ENCODE measurements around the gene JUP. TPM values are rescaled to one million over a fixed set of nuclear protein-coding genes. Genes with fewer than 3 reads are reported as not detected.

JUP gene
- total and polyA plus RNA-seq, 2 of the 13 experiments (the other 11 are each of a cell fraction or from before 2014, with no cell fraction given), result 12.1 to 20.6 TPM

- TF ChIP-seq, protein P1, sequence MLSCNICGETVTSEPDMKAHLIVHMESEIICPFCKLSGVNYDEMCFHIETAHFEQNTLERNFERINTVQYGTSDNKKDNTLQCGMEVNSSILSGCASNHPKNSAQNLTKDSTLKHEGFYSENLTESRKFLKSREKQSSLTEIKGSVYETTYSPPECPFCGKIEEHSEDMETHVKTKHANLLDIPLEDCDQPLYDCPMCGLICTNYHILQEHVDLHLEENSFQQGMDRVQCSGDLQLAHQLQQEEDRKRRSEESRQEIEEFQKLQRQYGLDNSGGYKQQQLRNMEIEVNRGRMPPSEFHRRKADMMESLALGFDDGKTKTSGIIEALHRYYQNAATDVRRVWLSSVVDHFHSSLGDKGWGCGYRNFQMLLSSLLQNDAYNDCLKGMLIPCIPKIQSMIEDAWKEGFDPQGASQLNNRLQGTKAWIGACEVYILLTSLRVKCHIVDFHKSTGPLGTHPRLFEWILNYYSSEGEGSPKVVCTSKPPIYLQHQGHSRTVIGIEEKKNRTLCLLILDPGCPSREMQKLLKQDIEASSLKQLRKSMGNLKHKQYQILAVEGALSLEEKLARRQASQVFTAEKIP (CRISPR knock-in tag; IDR thresholded peaks at IDR 0.05; ENCODE audit: borderline replicate concordance), result no peak
- TF ChIP-seq GABPA (IDR thresholded peaks at IDR 0.05; ENCODE audit: low read depth, low read length) (no peak; the same call in 1 of the 2 replicates), GABPA (CRISPR knock-in tag; IDR thresholded peaks at IDR 0.05; ENCODE audit: low read depth) (no peak), IKZF4 (CRISPR knock-in tag; IDR thresholded peaks at IDR 0.05; ENCODE audit: borderline replicate concordance, low read depth, not compliant biosample characterization) (peak; percentile 80), MAF1 (CRISPR knock-in tag; IDR thresholded peaks at IDR 0.05; ENCODE audit: borderline replicate concordance) (no peak), SIN3B (IDR thresholded peaks at IDR 0.05; ENCODE audit: low read length) (no peak), TFE3 (CRISPR knock-in tag; IDR thresholded peaks at IDR 0.05) (no peak), SRSF1 (optimal IDR thresholded peaks at IDR 0.05; ENCODE audit: low read depth, low read length) (peak; percentile 61), ZNF547 (CRISPR knock-in tag; IDR thresholded peaks at IDR 0.05) (peak; percentile 96; the same call in 1 of the 2 replicates), FIP1L1 (IDR thresholded peaks at IDR 0.05; ENCODE audit: borderline replicate concordance, insufficient read depth, low read depth, low read length) (0 out of 2 replicates have a peak, but pooled peaks have one; percentile 27), ZKSCAN1 (IDR thresholded peaks at IDR 0.05; ENCODE audit: low read length) (no peak), HNRNPH1 (optimal IDR thresholded peaks at IDR 0.05; ENCODE audit: low read depth, low read length) (no peak), FOXK1 (CRISPR knock-in tag; IDR thresholded peaks at IDR 0.05; ENCODE audit: borderline replicate concordance, low read depth) (no peak), ZNF563 (CRISPR knock-in tag; IDR thresholded peaks at IDR 0.05) (peak; percentile 95), IRF9 (CRISPR knock-in tag; IDR thresholded peaks at IDR 0.05; ENCODE audit: borderline replicate concordance) (peak; percentile 74; the same call in 1 of the 2 replicates), HOMEZ (CRISPR knock-in tag; IDR thresholded peaks at IDR 0.05; ENCODE audit: low read depth) (no peak), CENPBD1 (CRISPR knock-in tag; IDR thresholded peaks at IDR 0.05; ENCODE audit: borderline replicate concordance, low read depth) (no peak), SIX1 (CRISPR knock-in tag; IDR thresholded peaks at IDR 0.05; ENCODE audit: borderline replicate concordance) (no peak)
- TF ChIP-seq, protein P2, sequence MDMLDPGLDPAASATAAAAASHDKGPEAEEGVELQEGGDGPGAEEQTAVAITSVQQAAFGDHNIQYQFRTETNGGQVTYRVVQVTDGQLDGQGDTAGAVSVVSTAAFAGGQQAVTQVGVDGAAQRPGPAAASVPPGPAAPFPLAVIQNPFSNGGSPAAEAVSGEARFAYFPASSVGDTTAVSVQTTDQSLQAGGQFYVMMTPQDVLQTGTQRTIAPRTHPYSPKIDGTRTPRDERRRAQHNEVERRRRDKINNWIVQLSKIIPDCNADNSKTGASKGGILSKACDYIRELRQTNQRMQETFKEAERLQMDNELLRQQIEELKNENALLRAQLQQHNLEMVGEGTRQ (IDR thresholded peaks at IDR 0.05; ENCODE audit: low read depth, low read length), result no peak
- TF ChIP-seq, protein P2 (CRISPR knock-in tag; IDR thresholded peaks at IDR 0.05; ENCODE audit: borderline replicate concordance), result no peak
These were observed 25.3 kb upstream of the JUP start, which contains the start of gene P3H4 (continued) for GRCh38 chr17:41811549-41812380.
